WTC11 (cell line): ENCODE data around the gene POU6F1. TPM values are rescaled to one million over a fixed set of nuclear protein-coding genes. Genes with fewer than 3 reads are reported as not detected.
A peak's percentile ranks its signal among the peaks of the same experiment; 100 is the strongest.

Source experiments
- ATAC-seq: fragments of 200-7000 bp; cut with Tn5 transposase; 2 replicates; pipeline ENCODE4 v1.10.0; 2021; ENCODE audit warnings: mild to moderate bottlenecking, moderate library complexity
- CTCF ChIA-PET: fragments of 300-600 bp; sonication (Branson Sonifier 250); formaldehyde crosslinking; loops from one replicate; lab custom pipeline; 2021; ENCODE audit warnings: antibody characterized with exemption; lab: Charles Lee
- POLR2A ChIA-PET: fragments of 350-600 bp; sonication (Branson Sonifier 250); formaldehyde crosslinking; loops from one replicate; lab custom pipeline; 2021; ENCODE audit warnings: antibody characterized with exemption; lab: Charles Lee
- DNase-seq: peaks from one replicate; pipeline ENCODE4 v3.0.0; 2021; ENCODE audit warnings: low spot score
- H3K27ac Mint-ChIP-seq: 2 replicates; pipeline ENCODE4 v1.8.0; 2021; ENCODE audit warnings: mixed read lengths
- H3K27me3 Mint-ChIP-seq: 2 replicates; pipeline ENCODE4 v1.8.0; 2021; ENCODE audit warnings: low read depth, mild to moderate bottlenecking, moderate library complexity, mixed read lengths
- H3K36me3 Mint-ChIP-seq: 2 replicates; pipeline ENCODE4 v1.8.0; 2021; ENCODE audit warnings: mixed read lengths
- H3K4me1 Mint-ChIP-seq: 2 replicates; pipeline ENCODE4 v1.8.0; 2022; ENCODE audit warnings: mixed read lengths
- H3K4me3 Mint-ChIP-seq: 2 replicates; pipeline ENCODE4 v1.8.0; 2021; ENCODE audit warnings: mild to moderate bottlenecking, moderate library complexity, mixed read lengths
- H3K9me3 Mint-ChIP-seq: 2 replicates; pipeline ENCODE4 v1.8.0; 2021; ENCODE audit warnings: mixed read lengths
- ATF1 ChIP-seq: sonication (generic); formaldehyde crosslinking; IDR thresholded peaks from 2 replicates; pipeline ENCODE4 v1.8.1; 2023; ENCODE audit warnings: mild to moderate bottlenecking, moderate library complexity, missing genetic modification reagents
- ESRRA ChIP-seq: sonication (generic); formaldehyde crosslinking; IDR thresholded peaks from 2 replicates; pipeline ENCODE4 v1.8.1; 2022; ENCODE audit warnings: mild to moderate bottlenecking, missing genetic modification reagents, borderline replicate concordance
- GTF2I ChIP-seq: fragments of 250-450 bp; sonication (Bioruptor Pico); conservative IDR thresholded peaks from 2 replicates; pipeline ENCODE4 v1.4.0; 2021; ENCODE audit warnings: mild to moderate bottlenecking
- NFATC4 ChIP-seq: fragments of 250-450 bp; sonication (Bioruptor Pico); IDR thresholded peaks from 2 replicates; pipeline ENCODE4 v1.9.0; 2021; ENCODE audit warnings: mild to moderate bottlenecking
- NR3C1 ChIP-seq: sonication (generic); formaldehyde crosslinking; conservative IDR thresholded peaks from 2 replicates; pipeline ENCODE4 v1.8.1; 2023; ENCODE audit warnings: low read depth, mild to moderate bottlenecking, missing genetic modification reagents
- TEAD4 ChIP-seq: sonication (generic); formaldehyde crosslinking; IDR thresholded peaks from 2 replicates; pipeline ENCODE4 v1.8.0; 2022; ENCODE audit warnings: mild to moderate bottlenecking, missing genetic modification reagents
- ZBTB21 ChIP-seq: sonication (generic); formaldehyde crosslinking; IDR thresholded peaks from 2 replicates; pipeline ENCODE4 v1.8.1; 2023; ENCODE audit warnings: mild to moderate bottlenecking, missing genetic modification reagents, borderline replicate concordance
- ZNF121 ChIP-seq: sonication (generic); formaldehyde crosslinking; IDR thresholded peaks from 2 replicates; pipeline ENCODE4 v1.8.0; 2023; ENCODE audit warnings: missing genetic modification reagents
- ZNF138 ChIP-seq: sonication (generic); formaldehyde crosslinking; conservative IDR thresholded peaks from 2 replicates; pipeline ENCODE4 v1.8.1; 2022; ENCODE audit warnings: mild to moderate bottlenecking, moderate library complexity, missing genetic modification reagents
- ZNF219 ChIP-seq: sonication (generic); formaldehyde crosslinking; IDR thresholded peaks from 2 replicates; pipeline ENCODE4 v1.8.0; 2023; ENCODE audit warnings: missing genetic modification reagents, mild to moderate bottlenecking, borderline replicate concordance
- total RNA-seq: library from RNA; stranded (reverse); gene quantifications from 3 replicates; pipeline ENCODE4 v1.2.3, GENCODE V29; 2021
- TF ChIP-seq, protein P1 (sequence below): fragments of 250-450 bp; sonication (Bioruptor Pico); IDR thresholded peaks from 2 replicates; pipeline ENCODE4 v1.9.0; 2021; ENCODE audit warnings: mild to moderate bottlenecking, borderline replicate concordance
- TF ChIP-seq, protein P2 (sequence below): sonication (generic); formaldehyde crosslinking; IDR thresholded peaks from 2 replicates; pipeline ENCODE4 v1.8.1; 2022; ENCODE audit warnings: missing genetic modification reagents, borderline replicate concordance
- TF ChIP-seq, protein P3 (sequence below): fragments of 250-450 bp; sonication (Bioruptor Pico); IDR thresholded peaks from 2 replicates; pipeline ENCODE4 v1.9.0; 2021; ENCODE audit warnings: moderate library complexity, mild to moderate bottlenecking, inconsistent platforms, borderline replicate concordance
- TF ChIP-seq, protein P4 (sequence below): fragments of 250-450 bp; sonication (Bioruptor Pico); IDR thresholded peaks from 2 replicates; pipeline ENCODE4 v1.9.0; 2021; ENCODE audit warnings: mild to moderate bottlenecking
- TF ChIP-seq, protein P5 (sequence below): fragments of 250-450 bp; sonication (Bioruptor Pico); conservative IDR thresholded peaks from 2 replicates; pipeline ENCODE4 v1.9.0; 2021; ENCODE audit warnings: mild to moderate bottlenecking

The POU6F1 gene
- total RNA-seq, 1 experiment from 2014 or later, result 10.2 TPM

DNA sequence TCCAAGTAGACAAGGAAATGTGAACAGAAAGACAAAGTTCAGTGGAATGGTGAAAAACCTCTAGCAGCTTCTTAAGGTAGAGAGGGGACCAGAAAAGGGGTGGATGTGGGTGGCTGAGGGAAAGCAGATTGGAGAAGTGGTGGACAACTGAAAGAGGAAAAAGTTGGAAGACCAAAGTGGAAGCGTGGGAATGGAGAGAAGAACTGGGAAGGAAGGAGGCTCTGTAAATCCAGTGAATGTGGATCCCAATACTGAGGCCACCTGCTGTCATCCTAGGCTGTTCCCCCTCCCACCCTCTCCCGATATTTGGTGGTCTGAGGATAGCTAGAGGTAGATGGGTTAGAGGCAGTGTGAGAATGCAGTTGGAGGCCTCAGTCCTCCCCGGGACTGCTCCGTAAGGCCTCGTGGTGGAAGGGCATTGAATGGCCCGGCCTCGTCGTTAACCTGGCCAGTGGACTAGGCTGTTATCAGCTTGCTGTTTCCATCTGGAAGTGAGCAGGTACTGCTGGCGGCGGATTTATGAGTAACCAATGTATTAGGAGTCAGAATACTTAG is 822 bp upstream of the POU6F1 start:
- POLR2A ChIA-PET, result interaction anchor here (0.7 to 2.5 kb wide), 6 partner anchors 13 to 191 kb away, joined by 3 to 24 read pairs (median 4); partner anchors contain the start of genes CSRNP2, DAZAP2 and SMAGP
- peak; percentile 36 for DNase-seq
- peak; percentile 39 for ATAC-seq
- TF ChIP-seq, protein P1, sequence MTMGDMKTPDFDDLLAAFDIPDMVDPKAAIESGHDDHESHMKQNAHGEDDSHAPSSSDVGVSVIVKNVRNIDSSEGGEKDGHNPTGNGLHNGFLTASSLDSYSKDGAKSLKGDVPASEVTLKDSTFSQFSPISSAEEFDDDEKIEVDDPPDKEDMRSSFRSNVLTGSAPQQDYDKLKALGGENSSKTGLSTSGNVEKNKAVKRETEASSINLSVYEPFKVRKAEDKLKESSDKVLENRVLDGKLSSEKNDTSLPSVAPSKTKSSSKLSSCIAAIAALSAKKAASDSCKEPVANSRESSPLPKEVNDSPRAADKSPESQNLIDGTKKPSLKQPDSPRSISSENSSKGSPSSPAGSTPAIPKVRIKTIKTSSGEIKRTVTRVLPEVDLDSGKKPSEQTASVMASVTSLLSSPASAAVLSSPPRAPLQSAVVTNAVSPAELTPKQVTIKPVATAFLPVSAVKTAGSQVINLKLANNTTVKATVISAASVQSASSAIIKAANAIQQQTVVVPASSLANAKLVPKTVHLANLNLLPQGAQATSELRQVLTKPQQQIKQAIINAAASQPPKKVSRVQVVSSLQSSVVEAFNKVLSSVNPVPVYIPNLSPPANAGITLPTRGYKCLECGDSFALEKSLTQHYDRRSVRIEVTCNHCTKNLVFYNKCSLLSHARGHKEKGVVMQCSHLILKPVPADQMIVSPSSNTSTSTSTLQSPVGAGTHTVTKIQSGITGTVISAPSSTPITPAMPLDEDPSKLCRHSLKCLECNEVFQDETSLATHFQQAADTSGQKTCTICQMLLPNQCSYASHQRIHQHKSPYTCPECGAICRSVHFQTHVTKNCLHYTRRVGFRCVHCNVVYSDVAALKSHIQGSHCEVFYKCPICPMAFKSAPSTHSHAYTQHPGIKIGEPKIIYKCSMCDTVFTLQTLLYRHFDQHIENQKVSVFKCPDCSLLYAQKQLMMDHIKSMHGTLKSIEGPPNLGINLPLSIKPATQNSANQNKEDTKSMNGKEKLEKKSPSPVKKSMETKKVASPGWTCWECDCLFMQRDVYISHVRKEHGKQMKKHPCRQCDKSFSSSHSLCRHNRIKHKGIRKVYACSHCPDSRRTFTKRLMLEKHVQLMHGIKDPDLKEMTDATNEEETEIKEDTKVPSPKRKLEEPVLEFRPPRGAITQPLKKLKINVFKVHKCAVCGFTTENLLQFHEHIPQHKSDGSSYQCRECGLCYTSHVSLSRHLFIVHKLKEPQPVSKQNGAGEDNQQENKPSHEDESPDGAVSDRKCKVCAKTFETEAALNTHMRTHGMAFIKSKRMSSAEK (CRISPR knock-in tag), result no peak
- no peak for TF ChIP-seq GTF2I (CRISPR knock-in tag)
- TF ChIP-seq ATF1 (CRISPR knock-in tag), result no peak
- TF ChIP-seq NR3C1 (CRISPR knock-in tag), result no peak
- TF ChIP-seq, protein P2, sequence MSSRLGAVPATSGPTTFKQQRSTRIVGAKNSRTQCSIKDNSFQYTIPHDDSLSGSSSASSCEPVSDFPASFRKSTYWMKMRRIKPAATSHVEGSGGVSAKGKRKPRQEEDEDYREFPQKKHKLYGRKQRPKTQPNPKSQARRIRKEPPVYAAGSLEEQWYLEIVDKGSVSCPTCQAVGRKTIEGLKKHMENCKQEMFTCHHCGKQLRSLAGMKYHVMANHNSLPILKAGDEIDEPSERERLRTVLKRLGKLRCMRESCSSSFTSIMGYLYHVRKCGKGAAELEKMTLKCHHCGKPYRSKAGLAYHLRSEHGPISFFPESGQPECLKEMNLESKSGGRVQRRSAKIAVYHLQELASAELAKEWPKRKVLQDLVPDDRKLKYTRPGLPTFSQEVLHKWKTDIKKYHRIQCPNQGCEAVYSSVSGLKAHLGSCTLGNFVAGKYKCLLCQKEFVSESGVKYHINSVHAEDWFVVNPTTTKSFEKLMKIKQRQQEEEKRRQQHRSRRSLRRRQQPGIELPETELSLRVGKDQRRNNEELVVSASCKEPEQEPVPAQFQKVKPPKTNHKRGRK (CRISPR knock-in tag), result no peak
- no peak for TF ChIP-seq ZNF138 (CRISPR knock-in tag)
- TF ChIP-seq, protein P3, sequence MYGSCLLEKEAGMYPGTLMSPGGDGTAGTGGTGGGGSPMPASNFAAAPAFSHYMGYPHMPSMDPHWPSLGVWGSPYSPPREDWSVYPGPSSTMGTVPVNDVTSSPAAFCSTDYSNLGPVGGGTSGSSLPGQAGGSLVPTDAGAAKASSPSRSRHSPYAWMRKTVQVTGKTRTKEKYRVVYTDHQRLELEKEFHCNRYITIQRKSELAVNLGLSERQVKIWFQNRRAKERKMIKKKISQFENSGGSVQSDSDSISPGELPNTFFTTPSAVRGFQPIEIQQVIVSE (CRISPR knock-in tag), result no peak
- TF ChIP-seq, protein P4, sequence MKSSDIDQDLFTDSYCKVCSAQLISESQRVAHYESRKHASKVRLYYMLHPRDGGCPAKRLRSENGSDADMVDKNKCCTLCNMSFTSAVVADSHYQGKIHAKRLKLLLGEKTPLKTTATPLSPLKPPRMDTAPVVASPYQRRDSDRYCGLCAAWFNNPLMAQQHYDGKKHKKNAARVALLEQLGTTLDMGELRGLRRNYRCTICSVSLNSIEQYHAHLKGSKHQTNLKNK (CRISPR knock-in tag), result no peak
- no peak for TF ChIP-seq ZNF219 (CRISPR knock-in tag)
- no peak for TF ChIP-seq TEAD4 (CRISPR knock-in tag)
- TF ChIP-seq, protein P5, sequence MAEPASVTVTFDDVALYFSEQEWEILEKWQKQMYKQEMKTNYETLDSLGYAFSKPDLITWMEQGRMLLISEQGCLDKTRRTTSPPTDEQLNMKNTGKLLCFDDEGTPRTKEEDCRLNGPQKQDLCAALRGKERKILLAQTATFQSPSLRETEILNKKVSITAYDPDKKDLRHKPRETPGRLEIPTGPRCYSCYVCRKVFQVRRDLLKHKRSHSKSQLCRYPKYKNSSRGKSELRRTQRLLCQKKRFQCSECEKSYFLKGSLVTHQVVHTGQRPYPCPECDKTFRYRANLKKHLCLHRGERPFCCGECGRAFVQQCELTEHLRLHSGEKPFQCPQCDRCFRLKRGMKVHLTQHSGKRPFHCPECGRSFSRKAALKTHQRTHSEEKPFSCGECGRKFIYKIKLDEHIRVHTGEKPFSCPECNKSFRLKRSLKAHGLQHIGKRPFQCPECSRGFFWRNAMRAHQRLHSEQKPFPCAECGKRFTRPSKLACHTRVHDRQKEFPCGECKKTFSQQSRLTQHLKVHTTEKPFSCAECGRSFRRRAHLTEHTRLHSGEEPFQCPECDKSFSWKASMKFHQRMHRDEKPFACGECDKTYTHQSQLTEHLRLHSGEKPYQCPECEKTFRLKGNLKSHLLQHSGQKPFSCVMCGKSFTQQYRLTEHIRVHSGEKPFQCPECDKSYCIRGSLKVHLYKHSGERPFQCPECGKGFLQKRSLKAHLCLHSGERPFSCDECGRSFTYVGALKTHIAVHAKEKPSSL (CRISPR knock-in tag), result no peak
- no peak for TF ChIP-seq ESRRA (CRISPR knock-in tag)
- no peak for TF ChIP-seq ZBTB21
- no peak for TF ChIP-seq NFATC4 (CRISPR knock-in tag)
- no peak for TF ChIP-seq ZNF121
- H3K4me3 Mint-ChIP-seq, result peak overlapping the region; percentile 70
- peaks cover 18% of the 10 kb centered on the region for H3K4me1 Mint-ChIP-seq
- H3K36me3 Mint-ChIP-seq, result peaks cover 3% of the 10 kb centered on the region; the same call in 1 of the 2 replicates
- CTCF ChIA-PET, result interaction anchor here (0.6 to 3.0 kb wide), 16 partner anchors 11 to 453 kb away, joined by 3 to 23 read pairs (median 4); partner anchors contain the start of genes CSRNP2, DAZAP2 and SLC11A2
- no peaks in the 10 kb centered on the region for H3K9me3 Mint-ChIP-seq
- no peaks in the 10 kb centered on the region for H3K27me3 Mint-ChIP-seq
- H3K27ac Mint-ChIP-seq, result peak overlapping the region; percentile 54
